Measurements from ENCODE around the gene MIOX. TPM values are rescaled to one million over a fixed set of nuclear protein-coding genes. Genes with fewer than 3 reads are reported as not detected.

MIOX gene
- polyA plus RNA-seq, 2 donors: not detected

DNA sequence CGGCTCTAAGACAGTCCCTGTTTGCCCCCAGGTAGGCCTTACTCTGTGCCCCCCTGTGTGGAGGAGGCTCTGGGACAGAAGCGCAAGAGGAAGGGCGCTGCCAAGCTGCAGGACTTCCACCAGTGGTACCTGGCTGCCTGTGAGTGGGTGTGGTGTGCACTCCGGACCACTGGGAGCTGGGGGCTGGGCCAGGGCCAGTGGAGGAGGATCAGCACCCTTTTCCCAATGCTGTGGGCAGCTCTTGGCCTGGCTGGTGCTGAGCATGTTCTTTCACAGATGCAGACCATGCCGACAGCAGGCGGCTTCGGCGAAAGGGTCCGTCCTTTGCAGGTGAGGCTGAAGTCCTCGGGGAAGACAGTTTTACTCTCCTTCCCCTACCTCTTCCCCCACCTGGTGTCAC, 35.1 kb downstream of the MIOX start:
- peaks cover 0 to 2% of the 10 kb centered on the region in 2 donors for H3K9me3 ChIP-seq (ENCODE audit: control insufficient read depth in 2 of 2, insufficient read depth in 1 of 2, low read depth in 1 of 2, low read length in 1 of 2)
- no peak overlapping the region for H3K27ac ChIP-seq (ENCODE audit: low read depth in 2 of 2, low read length in 1 of 2)
- peaks cover 10 to 18% of the 10 kb centered on the region in 2 donors for H3K4me1 ChIP-seq (ENCODE audit: control insufficient read depth in 2 of 2, insufficient read depth in 2 of 2, low read length in 1 of 2)
- peaks cover 23 to 58% of the 10 kb centered on the region in 2 donors for H3K36me3 ChIP-seq (ENCODE audit: control insufficient read depth in 2 of 2, insufficient read depth in 2 of 2, low read length in 1 of 2)
- H3K4me3 ChIP-seq (ENCODE audit: low read depth in 1 of 2, low read length in 2 of 2): no peak overlapping the region
- no peaks in the 10 kb centered on the region for H3K27me3 ChIP-seq (ENCODE audit: control insufficient read depth in 1 of 2, insufficient read depth in 2 of 2, low read length in 2 of 2)
- 90 to 91% methylated on average over 10 of the region's 10 CpGs for WGBS, 2 donors

DNA sequence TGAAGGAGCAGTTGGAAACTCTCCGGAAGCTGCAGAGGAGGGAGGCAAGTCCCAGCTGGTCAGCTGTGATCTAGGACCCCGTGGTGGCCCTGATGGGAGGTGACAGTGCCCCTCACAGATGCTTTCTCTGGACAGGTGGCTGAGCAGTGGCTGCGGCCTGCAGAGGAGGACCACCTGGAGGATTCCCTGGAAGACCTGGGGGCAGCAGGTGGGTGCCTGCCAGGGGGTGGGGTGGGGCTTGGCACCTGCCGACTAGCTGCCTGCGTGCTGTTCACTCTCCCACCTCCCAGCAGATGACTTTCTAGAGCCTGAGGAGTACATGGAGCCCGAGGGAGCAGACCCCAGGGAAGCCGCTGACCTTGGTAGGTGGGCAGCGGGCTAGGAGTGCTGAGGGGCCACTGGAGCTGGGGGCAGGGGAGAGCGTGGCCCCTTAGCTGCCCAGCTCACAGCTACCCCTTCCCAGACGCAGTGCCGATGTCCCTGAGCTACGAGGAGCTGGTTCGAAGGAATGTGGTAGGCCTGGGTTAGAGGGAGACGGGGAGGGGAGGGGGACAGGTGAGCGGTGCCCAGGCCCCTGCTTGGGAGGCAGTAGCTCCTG, 35.6 kb downstream of the MIOX start:
- H3K27ac ChIP-seq (ENCODE audit: low read depth in 2 of 2, low read length in 1 of 2): no peak overlapping the region
- H3K9me3 ChIP-seq (ENCODE audit: control insufficient read depth in 2 of 2, insufficient read depth in 1 of 2, low read depth in 1 of 2, low read length in 1 of 2): peaks cover 0 to 2% of the 10 kb centered on the region in 2 donors
- no peaks in the 10 kb centered on the region for H3K27me3 ChIP-seq (ENCODE audit: control insufficient read depth in 1 of 2, insufficient read depth in 2 of 2, low read length in 2 of 2)
- H3K36me3 ChIP-seq (ENCODE audit: control insufficient read depth in 2 of 2, insufficient read depth in 2 of 2, low read length in 1 of 2): peaks cover 23 to 52% of the 10 kb centered on the region in 2 donors
- H3K4me1 ChIP-seq (ENCODE audit: control insufficient read depth in 2 of 2, insufficient read depth in 2 of 2, low read length in 1 of 2): peaks cover 13 to 24% of the 10 kb centered on the region in 2 donors
- H3K4me3 ChIP-seq (ENCODE audit: low read depth in 1 of 2, low read length in 2 of 2): no peak overlapping the region
- WGBS, 2 donors: 86 to 90% methylated on average over 15 of the region's 15 CpGs

DNA sequence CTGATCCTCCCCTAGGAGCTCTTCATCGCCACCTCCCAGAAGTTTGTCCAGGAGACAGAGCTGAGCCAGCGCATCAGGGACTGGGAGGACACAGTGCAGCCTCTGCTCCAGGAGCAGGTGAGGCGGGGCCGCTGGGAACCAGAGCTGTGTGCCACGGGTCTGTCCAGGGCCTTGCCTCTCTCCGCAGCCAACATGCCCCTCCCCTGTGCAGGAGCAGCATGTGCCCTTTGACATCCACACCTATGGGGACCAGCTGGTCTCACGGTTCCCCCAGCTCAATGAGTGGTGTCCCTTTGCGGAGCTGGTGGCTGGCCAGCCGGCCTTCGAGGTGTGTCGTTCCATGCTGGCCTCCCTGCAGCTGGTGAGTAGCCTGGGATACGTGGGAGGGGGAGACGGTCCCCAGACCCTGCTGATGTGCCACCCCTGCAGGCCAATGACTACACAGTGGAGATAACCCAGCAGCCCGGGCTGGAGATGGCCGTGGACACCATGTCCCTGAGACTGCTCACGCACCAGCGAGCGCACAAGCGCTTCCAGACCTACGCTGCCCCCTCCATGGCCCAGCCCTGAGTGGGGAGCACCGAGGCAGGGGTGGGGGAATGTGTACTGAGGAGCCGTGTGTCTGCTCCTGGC, 36.3 kb downstream of the MIOX start:
- H3K27ac ChIP-seq (ENCODE audit: low read depth in 2 of 2, low read length in 1 of 2): peak overlapping the region in 1 of 2 donors; percentile 16
- H3K9me3 ChIP-seq (ENCODE audit: control insufficient read depth in 2 of 2, insufficient read depth in 1 of 2, low read depth in 1 of 2, low read length in 1 of 2): peaks cover 0 to 2% of the 10 kb centered on the region in 2 donors
- H3K4me1 ChIP-seq (ENCODE audit: control insufficient read depth in 2 of 2, insufficient read depth in 2 of 2, low read length in 1 of 2): peaks cover 13 to 26% of the 10 kb centered on the region in 2 donors
- 82 to 88% methylated on average over 22 of the region's 22 CpGs for WGBS, 2 donors
- no peak overlapping the region for H3K4me3 ChIP-seq (ENCODE audit: low read depth in 1 of 2, low read length in 2 of 2)
- H3K27me3 ChIP-seq (ENCODE audit: control insufficient read depth in 1 of 2, insufficient read depth in 2 of 2, low read length in 2 of 2): no peaks in the 10 kb centered on the region
- peaks cover 23 to 47% of the 10 kb centered on the region in 2 donors for H3K36me3 ChIP-seq (ENCODE audit: control insufficient read depth in 2 of 2, insufficient read depth in 2 of 2, low read length in 1 of 2)

DNA sequence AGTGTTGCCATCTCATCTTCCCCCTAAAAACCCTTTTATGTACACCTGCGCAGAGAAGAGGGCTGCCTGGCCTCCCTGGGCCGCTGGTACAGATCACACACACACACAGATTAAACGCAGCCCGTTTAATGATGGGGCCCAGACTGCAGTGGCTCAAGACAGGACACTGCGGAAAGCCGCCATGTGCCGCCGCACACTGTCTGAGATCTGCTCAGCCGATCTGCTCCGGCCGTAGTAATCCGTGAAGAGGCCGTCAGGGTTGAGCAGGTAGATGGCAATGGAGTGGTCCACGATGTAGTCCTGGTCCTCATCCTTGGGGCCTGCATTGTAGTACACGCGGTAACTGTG, 36.8 kb downstream of the MIOX start:
- H3K4me3 ChIP-seq (ENCODE audit: low read depth in 1 of 2, low read length in 2 of 2): no peak overlapping the region
- 89 to 91% methylated on average over 16 of the region's 16 CpGs for WGBS, 2 donors
- peaks cover 13 to 27% of the 10 kb centered on the region in 2 donors for H3K4me1 ChIP-seq (ENCODE audit: control insufficient read depth in 2 of 2, insufficient read depth in 2 of 2, low read length in 1 of 2)
- H3K27ac ChIP-seq (ENCODE audit: low read depth in 2 of 2, low read length in 1 of 2): peak overlapping the region in 1 of 2 donors; percentile 90
- peaks cover 0 to 2% of the 10 kb centered on the region in 2 donors for H3K9me3 ChIP-seq (ENCODE audit: control insufficient read depth in 2 of 2, insufficient read depth in 1 of 2, low read depth in 1 of 2, low read length in 1 of 2)
- peaks cover 23 to 42% of the 10 kb centered on the region in 2 donors for H3K36me3 ChIP-seq (ENCODE audit: control insufficient read depth in 2 of 2, insufficient read depth in 2 of 2, low read length in 1 of 2)
- H3K27me3 ChIP-seq (ENCODE audit: control insufficient read depth in 1 of 2, insufficient read depth in 2 of 2, low read length in 2 of 2): no peaks in the 10 kb centered on the region

DNA sequence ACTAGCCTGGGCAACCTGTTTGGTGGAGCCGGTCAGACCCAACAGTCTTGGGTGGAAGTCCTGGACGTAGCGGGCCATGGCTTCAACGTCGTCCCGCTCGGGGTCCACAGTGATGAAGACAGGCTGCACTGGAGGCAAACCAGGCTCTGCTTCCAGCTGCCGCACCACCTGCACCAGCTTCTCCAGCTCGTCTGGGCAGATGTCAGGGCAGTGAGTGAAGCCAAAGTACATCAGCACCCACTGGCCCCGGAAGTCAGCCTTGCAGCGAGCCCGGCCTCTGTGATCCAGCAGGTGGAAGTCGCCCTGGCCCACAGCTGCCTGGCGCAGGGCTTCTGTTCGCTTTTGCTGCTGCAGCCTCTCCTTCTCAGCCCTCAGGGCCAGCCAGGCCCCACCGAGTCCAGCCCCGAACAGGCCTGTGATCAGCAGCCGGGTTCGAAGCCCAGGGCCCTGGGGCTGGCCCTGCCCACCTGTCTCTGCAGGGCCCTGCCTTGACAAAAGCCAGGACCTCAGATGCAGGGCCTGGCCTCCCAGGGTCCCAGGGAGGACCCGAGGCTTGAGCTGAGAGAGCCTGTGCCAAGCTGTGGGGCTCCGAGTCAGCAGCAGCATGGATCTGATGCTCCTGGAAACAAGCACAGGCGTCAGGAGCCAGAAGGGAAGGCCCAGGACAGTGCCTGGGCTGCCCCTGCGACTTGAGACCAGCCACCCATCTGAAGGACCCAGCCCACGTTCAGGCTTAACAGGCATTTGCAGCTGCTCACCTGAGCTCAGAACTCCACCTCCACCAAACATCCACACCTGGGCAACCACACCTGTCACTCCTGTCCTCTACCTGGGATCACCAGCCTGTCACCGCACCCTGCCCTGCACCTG, 37.4 kb downstream of the MIOX start:
- 66 to 69% methylated on average over 25 of the region's 25 CpGs for WGBS, 2 donors
- H3K4me1 ChIP-seq (ENCODE audit: control insufficient read depth in 2 of 2, insufficient read depth in 2 of 2, low read length in 1 of 2): peaks cover 13 to 32% of the 10 kb centered on the region in 2 donors
- peaks cover 19 to 36% of the 10 kb centered on the region in 2 donors for H3K36me3 ChIP-seq (ENCODE audit: control insufficient read depth in 2 of 2, insufficient read depth in 2 of 2, low read length in 1 of 2)
- peak overlapping the region; percentile 90 to 96 for H3K27ac ChIP-seq (ENCODE audit: low read depth in 2 of 2, low read length in 1 of 2)
- no peaks in the 10 kb centered on the region for H3K27me3 ChIP-seq (ENCODE audit: control insufficient read depth in 1 of 2, insufficient read depth in 2 of 2, low read length in 2 of 2)
- peak overlapping the region; percentile 62 to 75 for H3K4me3 ChIP-seq (ENCODE audit: low read depth in 1 of 2, low read length in 2 of 2)
- peaks cover 0 to 2% of the 10 kb centered on the region in 2 donors for H3K9me3 ChIP-seq (ENCODE audit: control insufficient read depth in 2 of 2, insufficient read depth in 1 of 2, low read depth in 1 of 2, low read length in 1 of 2)

DNA sequence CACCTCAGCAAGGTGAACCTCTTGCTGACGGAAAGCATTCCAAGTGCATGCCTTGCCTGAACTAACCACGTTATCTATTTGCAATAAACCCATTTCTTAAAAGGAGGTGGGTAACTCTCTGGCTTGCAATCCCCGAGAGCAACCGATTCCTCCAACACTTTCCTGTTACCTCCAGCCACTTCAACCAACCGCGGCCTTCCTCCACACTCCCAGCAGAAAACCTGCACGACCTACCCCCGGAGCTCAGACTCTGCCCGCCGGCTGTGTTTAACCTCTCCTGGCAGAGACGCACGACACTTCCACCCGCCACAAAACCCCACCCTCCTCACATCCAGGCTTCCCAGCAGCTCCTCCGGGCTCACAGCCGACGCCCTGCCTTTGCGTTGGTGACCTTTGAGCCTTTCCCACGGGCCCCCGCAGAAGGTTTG, 38.0 kb downstream of the MIOX start:
- H3K4me1 ChIP-seq (ENCODE audit: control insufficient read depth in 2 of 2, insufficient read depth in 2 of 2, low read length in 1 of 2): peaks cover 13 to 37% of the 10 kb centered on the region in 2 donors
- H3K27me3 ChIP-seq (ENCODE audit: control insufficient read depth in 1 of 2, insufficient read depth in 2 of 2, low read length in 2 of 2): no peaks in the 10 kb centered on the region
- H3K27ac ChIP-seq (ENCODE audit: low read depth in 2 of 2, low read length in 1 of 2): peak overlapping the region; percentile 90 to 96
- H3K4me3 ChIP-seq (ENCODE audit: low read depth in 1 of 2, low read length in 2 of 2): peak overlapping the region; percentile 62 to 75
- 3 to 7% methylated on average over 19 of the region's 19 CpGs for WGBS, 2 donors
- H3K36me3 ChIP-seq (ENCODE audit: control insufficient read depth in 2 of 2, insufficient read depth in 2 of 2, low read length in 1 of 2): peaks cover 15 to 31% of the 10 kb centered on the region in 2 donors
- H3K9me3 ChIP-seq (ENCODE audit: control insufficient read depth in 2 of 2, insufficient read depth in 1 of 2, low read depth in 1 of 2, low read length in 1 of 2): peaks cover 0 to 2% of the 10 kb centered on the region in 2 donors

DNA sequence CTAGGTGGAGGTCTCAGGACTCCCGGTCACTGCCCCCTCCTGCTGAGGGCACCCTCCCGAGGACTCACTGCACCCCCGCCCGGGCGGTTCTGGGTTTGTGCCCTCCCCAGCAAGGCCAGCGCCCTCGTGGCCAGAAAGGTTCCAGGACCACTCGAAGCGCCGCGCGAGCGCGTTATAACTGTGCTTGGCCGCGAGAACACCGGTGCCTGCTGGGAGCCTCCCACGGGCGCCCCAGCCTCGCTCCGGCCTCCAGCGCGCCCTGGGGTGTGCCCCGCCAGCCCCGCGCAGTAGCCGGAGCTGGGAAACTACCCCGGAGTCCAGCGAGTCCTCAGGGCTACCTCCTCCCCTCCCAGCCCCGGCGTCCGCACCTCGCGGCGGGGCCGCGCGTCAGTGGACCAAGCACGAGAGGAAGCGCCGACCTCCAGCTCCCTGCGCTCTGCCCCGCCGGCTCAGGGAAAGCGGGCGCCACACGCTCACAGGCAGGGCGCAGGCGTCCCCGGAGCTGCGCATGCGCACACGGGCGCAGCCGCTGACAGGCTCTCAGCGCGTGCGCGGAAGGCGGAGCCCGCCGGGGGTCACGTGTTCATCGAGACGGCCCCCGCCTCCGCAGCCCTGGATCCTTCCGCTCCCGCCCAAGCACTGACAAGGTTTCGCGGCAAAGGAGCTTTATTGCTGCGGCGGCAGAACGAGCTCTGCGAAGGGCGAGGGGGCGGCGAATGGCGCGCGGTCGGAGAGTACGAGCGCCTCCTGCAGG, 38.6 kb downstream of the MIOX start, which contains the start of gene SCO2:
TSS of gene SCO2 (minus strand) at position 495 of the 754 bp plus-strand sequence. CDS start 1,187 bp downstream, outside the sequence.
- Histone ChIP-seq H3K4me3 (ENCODE audit: low read depth in 1 of 2, low read length in 2 of 2) (peak within 1 kb of the TSS; percentile 62 to 75), H3K9me3 (ENCODE audit: control insufficient read depth in 2 of 2, insufficient read depth in 1 of 2, low read depth in 1 of 2, low read length in 1 of 2) (peaks cover 0 to 2% of the 10 kb centered on the region in 2 donors), H3K4me1 (ENCODE audit: control insufficient read depth in 2 of 2, insufficient read depth in 2 of 2, low read length in 1 of 2) (peaks cover 13 to 37% of the 10 kb centered on the region in 2 donors), H3K27ac (ENCODE audit: low read depth in 2 of 2, low read length in 1 of 2) (peak within 1 kb of the TSS; percentile 90 to 100), H3K27me3 (ENCODE audit: control insufficient read depth in 1 of 2, insufficient read depth in 2 of 2, low read length in 2 of 2) (no peaks in the 10 kb centered on the region), H3K36me3 (ENCODE audit: control insufficient read depth in 2 of 2, insufficient read depth in 2 of 2, low read length in 1 of 2) (peaks cover 15 to 31% of the 10 kb centered on the region in 2 donors)
- 0 to 1% methylated on average over 67 to 84 of the region's 84 CpGs for WGBS, 2 donors

DNA sequence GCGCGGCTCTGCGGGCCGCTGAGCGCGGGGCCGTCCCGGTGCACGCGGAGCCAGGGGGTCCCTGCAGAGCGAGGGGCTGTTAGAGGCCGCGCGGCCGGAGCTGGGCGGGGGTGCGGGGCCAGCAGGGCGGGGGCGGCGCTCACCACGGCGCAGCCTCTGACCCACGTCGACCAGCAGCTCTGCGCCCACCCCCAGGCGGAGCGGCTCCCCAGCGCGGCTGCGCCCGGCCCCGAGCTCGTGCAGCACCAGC, 39.1 kb downstream of the MIOX start:
- H3K27me3 ChIP-seq (ENCODE audit: control insufficient read depth in 1 of 2, insufficient read depth in 2 of 2, low read length in 2 of 2): no peaks in the 10 kb centered on the region
- 0% methylated on average over 20 to 33 of the region's 33 CpGs for WGBS, 2 donors
- H3K4me1 ChIP-seq (ENCODE audit: control insufficient read depth in 2 of 2, insufficient read depth in 2 of 2, low read length in 1 of 2): peaks cover 13 to 37% of the 10 kb centered on the region in 2 donors

More for the DNA sequence above, 39.1 kb downstream of the MIOX start:
- peaks cover 0 to 2% of the 10 kb centered on the region in 2 donors for H3K9me3 ChIP-seq (ENCODE audit: control insufficient read depth in 2 of 2, insufficient read depth in 1 of 2, low read depth in 1 of 2, low read length in 1 of 2)
- H3K36me3 ChIP-seq (ENCODE audit: control insufficient read depth in 2 of 2, insufficient read depth in 2 of 2, low read length in 1 of 2): peaks cover 15 to 31% of the 10 kb centered on the region in 2 donors
- H3K4me3 ChIP-seq (ENCODE audit: low read depth in 1 of 2, low read length in 2 of 2): peak overlapping the region; percentile 62 to 75
- H3K27ac ChIP-seq (ENCODE audit: low read depth in 2 of 2, low read length in 1 of 2): peak overlapping the region; percentile 90 to 100
